ENCODE results near the gene SH2D6.

The SH2D6 gene

GRCh38 chr2:85485815-85486214, 67.3 kb downstream of the SH2D6 start:
- H3K9me3 ChIP-seq (ENCODE audit: control insufficient read depth, low read length), result no peaks in the 10 kb centered on the region
- no peaks in the 10 kb centered on the region for H3K27me3 ChIP-seq (ENCODE audit: control insufficient read depth, insufficient read depth, low read length, poor library complexity, severe bottlenecking)
- 90 to 96% methylated on average over 3 of the region's 3 CpGs for WGBS, 2 experiments
- H3K27ac ChIP-seq (ENCODE audit: insufficient read depth, low read depth, low read length, poor library complexity, severe bottlenecking), result no peak overlapping the region
- no peaks in the 10 kb centered on the region for H3K4me1 ChIP-seq (ENCODE audit: control insufficient read depth, insufficient read depth, low read length)
- no peaks in the 10 kb centered on the region for H3K36me3 ChIP-seq (ENCODE audit: control insufficient read depth, insufficient read depth, low read length)
- no peak overlapping the region for H3K4me3 ChIP-seq (ENCODE audit: insufficient read depth, low read depth, low read length)
